NCI-H1105 (cell line): ENCODE measurements around the gene NOL9.

Experiments
- DNase-seq: peaks from one replicate; lab custom pipeline; 2025; lab: John Stamatoyannopoulos, UW

NOL9 gene

DNA sequence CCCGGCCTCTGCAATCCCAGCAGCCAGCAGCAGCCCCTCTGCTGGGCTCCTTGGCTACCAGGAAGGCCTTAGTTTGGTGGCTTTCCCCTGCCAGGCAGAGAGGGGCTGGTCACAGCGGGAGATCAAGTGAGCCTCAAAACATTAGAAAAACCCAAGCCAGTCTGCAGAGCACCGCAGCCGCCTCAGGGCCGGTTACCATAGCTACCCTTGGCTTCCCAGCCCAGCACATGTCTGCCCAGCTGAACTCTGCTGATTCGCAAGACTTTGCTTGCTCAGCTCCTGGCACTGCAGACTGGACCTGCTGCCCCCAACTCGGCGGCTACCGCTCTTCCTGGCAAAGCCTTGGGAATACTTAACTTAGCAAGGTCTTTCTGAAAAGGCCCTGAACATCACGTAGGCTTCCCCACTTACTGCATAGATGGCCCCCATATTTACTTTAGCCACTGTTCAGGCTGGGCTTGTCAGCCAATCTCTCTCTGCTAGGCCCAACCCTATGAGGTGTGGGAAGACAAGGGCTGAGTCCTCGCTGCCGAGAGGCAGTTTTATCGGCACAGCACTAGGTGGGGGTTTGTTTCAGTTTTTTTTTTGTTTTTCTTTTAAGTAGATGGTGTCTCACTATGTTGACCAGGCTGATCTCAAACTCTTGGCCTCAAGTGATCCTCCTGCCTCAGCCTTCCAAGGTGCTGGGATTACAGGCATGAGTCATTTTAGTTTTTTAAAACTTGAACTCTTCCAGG, 34.2 kb downstream of the NOL9 start:
- DNase-seq = peak; percentile 73

DNA sequence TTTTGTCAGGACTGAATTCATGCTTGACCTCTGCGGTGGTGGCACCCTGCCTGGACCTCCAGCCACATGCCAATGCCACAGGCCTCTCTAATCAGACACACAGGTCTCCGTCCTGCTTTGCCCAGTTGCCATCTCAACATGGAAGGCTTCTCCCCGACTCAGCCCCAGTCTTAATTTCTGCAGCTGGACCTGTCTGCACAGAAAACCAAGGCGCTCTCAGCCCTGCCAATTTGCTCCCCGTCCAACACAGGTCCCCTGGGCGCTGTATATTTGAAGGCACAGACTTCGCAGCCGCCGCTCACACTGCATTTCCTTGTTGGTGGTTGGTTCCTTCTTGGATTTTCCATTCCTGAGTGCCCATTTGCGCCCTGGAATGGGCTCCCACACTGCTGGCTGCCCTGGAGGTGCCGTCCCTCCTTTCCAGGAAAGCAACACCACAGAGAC, 34.8 kb downstream of the NOL9 start:
- no peak for DNase-seq

DNA sequence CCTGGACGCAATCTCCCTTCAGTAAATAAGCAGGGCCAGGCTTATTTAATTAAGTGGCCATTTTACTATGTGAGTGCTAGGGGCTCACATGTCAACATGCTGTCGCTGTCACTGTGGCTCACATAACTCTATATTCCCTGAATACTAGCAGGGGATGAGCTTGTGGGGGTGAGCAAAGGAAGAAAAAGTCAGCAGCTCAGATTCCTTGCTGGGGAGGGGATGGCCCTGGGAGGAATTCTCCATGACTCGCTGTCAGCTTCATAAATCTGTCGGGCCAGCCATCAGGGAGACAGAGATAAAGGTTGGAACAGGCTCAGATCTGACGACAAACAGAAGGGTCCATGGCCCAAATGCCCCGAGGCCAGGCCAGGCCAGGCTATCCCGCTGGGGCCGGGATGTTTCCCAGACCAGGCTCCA, 36.9 kb downstream of the NOL9 start:
- DNase-seq = no peak

DNA sequence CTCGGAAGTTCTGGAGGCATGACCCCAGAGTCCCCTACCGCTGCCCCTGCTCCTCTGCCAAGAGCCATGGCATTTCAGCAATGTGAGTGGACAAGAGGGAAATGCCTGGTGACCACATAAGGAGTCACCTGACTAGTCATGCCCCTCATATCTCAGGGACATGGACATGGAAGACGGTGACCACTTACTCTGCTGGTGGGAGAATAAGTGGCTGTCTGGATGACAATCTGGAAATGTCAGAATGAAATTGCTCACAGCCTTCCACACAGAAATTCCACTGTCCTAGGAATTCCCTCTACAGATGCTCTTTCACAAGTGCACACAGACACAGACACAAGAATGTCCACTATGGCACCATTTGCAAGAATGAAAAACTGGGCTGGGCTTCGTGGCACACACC, 38.5 kb downstream of the NOL9 start:
- DNase-seq = no peak

DNA sequence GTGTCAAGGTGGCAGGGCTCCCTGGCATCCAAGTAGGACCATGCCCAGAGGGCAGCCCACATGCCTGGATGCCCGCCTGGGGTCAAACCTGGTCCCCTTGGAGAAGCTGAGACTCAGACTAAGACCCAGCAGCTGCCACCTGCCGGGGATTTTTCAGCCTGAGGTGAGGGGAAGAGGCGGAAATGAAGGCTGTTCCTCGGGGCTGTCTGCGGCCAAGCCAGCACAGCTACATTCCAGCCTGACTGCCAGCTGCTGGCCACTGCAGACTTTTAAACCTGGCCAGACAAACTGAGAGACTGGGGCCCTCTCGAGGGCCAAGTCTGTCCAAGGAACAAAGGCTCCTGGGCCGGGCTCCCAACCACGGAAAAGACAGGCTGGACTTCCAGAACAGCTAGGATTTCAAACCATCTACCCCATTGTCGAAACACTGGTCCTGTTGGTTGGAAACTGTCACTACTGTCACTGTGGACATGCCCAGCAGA, 41.0 kb downstream of the NOL9 start:
- no peak for DNase-seq

DNA sequence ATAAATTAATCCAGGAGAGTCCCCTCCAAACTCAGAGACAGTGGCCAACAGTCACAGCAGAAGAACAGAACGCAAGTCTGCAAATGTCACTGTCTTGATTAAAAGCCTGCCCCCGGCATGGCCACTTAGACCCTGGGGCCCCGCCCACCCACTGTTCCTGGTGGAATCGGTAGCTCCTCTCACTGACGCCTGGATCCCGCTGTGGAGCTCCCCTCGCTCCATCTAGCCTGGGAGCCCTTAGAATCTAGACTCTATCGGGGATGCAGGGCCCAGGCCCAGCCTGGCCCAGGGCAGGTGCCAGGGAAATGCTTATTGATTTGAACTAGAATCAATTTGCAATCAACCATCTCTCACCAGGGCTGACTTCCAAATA, 41.4 kb downstream of the NOL9 start:
- no peak for DNase-seq

DNA sequence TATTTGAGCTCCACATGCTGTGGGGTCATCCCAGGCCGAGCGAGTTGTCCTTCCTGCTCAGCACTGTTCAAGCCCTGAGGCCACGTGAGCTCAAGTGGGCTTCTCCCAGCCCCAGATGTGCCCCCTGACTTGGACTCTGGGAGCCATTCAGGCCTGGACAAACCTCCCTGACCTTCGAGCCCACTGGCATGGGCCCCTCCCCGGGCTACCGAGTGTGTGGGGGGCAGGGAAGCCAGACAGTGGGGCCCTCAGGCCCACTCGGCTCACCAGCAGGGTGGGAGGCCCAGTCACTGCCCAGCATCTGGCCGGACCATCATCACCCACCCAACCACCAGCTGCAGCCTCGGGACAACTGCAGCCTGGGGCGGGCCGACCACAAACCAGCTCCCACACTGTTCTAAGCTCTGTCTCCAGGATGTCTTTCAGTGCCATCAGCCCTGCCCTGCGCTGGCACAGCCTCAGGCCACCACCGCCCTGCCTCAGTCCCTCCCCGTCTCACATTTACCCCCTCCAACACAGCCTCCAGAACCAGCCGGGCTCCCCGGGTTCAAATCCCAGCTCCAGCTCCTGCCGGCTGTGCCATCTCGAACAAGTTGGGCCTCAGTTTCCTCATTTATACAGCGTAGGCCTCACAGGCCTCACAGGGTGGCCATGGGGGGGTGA, 41.9 kb downstream of the NOL9 start:
- DNase-seq = no peak

DNA sequence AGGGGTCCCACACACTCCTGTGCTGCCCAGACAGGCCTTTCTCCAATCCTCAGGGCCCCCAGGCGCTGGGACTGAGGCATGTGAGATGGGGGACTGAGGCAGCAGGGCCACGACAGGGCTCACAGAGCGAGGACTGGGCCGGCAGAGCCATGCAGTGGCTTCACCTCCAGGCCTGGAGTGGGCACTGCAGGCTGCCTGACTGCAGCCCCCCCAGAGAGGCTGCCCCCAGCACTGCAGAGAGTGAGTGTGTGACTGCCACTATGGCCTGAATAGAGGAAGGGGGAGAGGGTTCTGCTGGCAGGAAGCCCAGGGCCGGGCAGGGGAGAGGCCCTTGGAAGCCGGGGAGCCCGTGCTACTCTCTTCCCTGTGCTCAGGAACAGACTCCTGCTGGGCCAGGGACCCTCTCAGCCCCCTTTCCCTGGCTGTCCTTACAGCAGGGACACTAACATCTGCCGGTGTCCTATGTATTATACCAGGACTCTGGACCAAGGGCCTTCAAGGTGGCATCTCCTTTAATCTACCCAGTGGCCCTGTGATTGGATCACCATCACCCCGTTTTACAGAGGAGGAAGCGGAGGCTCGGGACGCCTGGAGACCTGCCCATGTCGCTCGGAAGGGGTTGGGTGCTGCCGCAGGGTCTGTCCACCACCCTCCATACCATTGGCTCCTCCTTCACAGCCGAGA, 42.6 kb downstream of the NOL9 start:
- no peak for DNase-seq

DNA sequence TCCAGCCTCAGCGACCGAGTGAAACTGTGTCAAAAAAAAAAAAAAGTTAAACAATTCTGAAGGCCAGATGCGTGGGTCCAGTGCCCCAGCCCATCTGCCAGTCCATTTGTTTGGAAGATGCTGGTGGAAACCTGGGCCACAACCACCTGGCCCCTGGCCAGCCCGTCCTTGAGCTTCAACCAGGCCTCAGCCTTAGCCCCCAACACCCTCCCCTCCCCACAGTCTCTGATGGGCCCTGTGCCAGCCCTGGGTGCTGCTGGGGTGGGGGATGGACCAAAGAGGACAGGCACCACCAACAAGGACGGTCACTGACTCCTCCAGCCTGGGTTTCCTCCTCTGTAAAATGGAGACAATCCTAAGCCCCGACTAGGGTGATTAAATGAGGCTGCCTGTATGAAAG, 43.3 kb downstream of the NOL9 start:
- DNase-seq = no peak

DNA sequence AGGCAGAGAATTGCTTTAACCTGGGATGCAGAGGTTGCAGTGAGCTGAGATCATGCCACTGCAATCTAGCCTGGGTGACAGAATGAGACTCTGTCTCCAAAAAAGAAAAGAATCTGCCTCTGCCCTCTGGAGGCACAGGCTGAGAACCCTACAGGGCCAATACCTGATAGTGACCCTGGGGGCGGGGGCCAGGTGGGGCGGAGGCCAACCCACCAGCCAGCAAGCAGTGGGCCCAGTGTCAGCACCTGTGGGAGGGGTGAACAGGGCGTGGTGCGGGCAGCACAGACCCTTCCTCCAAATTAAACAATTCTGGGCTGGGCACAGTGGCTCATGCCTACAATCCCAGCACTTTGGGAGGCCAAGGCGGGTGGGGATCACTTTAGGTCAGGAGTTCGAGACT, 43.8 kb downstream of the NOL9 start:
- no peak for DNase-seq

DNA sequence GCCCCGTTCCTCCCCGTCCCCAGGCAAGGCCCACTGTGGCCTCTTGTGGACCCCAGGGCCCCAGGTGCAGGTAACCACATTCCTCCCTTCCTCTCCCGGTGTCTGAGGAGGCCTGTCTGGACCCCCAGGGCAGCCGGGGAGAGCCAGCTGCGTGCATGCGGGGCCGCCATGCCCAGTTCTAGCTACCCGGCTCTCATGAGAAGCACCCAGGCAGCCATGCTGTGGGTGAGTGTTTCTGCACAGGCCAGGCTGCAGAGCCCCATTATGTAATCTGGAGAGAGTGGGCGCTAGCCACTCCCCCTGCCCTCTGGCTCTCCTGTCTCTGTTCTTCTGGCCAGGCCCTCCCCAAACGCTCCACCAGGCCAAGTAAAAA, 44.4 kb downstream of the NOL9 start:
- no peak for DNase-seq

DNA sequence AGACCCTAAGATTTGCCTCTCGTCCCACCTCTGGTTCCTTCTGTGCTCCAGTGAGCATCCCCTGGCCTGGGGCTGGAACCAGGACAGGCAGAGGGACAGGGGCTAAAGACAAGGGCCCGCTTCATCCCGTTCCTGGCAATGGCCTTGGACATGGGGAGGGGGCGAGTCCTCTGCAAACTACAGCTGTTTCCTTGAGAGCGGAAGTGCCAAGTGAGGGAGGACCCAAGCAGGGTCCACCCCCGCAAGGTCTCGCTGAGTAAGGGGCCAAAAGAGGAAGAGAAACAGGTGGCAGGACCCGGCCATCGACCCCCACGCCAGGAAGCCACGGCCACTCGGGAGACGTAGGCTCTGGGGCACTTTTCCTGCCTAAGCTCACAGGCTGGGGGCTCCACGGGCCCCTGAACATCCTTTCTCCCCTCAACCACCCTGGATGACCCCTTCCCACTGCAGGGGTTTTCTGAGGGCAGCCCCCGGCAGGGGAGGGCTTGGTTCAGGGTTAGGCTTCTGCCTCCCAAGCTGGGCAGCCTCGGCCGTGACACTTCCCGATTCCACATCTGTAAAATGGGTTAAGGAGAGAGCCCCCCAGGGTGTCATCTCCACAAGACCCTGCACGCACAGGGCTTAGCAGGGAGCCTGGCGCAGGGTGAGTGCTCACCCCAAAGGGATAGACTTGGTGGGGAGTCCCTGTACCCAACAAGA, 44.9 kb downstream of the NOL9 start:
- DNase-seq = no peak

DNA sequence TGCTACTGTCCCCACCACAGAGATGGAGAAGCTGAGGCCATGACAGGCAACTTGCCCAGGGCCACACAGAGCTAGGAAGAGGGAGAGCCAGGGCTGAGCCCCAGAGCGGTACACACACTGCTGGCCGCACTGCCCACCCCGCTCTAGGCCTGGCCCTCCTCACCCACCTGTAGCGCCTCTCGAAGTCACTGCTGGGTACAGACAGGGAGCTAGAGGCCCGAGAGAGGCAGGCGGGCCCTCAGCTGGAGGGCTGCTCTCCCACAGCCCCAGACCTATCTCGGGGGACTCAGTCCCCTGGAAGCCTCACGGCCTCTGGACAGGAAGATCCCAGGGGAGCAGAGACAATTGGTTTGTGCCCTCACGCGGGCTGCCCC, 45.5 kb downstream of the NOL9 start:
- DNase-seq = no peak

DNA sequence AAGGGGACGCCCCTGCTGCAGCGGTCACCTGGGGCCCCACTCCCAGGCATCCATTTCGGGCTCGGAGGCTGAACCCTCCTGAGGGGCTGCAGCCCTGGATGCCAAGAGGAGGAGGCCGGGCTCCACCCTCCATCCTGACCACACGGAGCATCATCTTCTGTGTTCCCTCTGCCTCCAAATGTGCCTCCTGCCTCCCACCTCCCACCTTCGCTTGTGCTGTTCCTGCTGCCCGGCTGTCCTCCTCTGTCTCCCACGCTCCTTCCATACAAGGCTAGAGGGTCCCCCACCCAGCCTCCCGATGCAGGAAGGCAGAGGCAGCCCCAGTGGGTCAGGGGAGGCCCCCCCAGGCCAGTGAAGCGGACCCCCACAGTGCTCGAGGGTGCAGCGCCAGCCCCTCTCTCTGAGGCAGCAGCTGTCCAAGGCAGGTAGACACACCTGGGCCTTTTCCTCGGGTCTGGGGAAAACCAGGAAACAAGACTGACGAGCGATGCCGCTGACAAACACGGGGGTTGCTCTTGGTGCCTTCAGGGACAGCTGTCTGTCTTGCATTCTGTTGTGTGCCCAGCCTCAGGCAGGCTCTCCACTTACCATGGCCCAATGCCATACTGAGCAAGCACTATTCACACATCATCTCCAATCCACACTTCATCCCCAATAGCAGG, 46.0 kb downstream of the NOL9 start:
- no peak for DNase-seq

DNA sequence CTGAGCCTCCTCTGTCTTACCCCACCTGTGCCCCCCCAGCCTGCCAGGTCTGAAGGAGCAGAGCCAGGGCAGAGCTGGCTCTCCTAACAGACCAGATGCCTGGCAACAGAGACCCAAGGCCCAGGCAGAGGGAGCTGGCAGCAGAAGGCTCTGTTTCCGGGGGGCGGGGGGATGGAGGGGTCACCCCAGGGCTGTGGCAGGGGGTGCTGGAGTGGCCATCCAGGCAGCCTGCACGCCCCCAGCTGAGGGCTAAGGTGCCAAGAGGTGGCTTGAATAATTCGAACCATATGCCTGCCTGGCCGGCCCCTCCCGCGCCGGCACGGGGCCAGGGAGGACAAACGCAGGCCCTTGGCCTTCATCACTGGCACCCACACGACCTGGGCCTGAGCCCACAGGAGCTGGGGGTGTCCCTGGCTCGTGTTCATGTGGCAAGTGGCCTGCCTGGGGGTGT, 46.8 kb downstream of the NOL9 start:
- DNase-seq = no peak

DNA sequence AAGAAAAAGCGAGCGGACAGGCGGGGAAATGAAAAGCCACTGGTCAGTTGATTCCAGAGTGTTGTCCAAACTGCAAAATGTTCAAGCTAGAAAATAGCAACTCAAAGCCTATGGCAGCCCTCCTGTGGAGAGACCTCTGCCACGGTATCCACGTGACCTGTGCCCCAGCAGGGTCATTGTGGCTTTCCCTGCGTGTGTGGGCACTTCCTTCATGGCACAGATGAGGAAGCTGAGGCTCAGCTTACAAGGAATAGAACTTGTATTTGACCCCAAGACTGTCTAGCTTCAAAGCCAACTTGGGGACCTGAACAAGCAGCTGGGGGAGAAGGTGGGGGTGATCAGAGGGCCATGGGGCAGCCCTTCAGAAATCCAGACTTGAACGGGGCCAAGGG, 47.3 kb downstream of the NOL9 start:
- DNase-seq = no peak

DNA sequence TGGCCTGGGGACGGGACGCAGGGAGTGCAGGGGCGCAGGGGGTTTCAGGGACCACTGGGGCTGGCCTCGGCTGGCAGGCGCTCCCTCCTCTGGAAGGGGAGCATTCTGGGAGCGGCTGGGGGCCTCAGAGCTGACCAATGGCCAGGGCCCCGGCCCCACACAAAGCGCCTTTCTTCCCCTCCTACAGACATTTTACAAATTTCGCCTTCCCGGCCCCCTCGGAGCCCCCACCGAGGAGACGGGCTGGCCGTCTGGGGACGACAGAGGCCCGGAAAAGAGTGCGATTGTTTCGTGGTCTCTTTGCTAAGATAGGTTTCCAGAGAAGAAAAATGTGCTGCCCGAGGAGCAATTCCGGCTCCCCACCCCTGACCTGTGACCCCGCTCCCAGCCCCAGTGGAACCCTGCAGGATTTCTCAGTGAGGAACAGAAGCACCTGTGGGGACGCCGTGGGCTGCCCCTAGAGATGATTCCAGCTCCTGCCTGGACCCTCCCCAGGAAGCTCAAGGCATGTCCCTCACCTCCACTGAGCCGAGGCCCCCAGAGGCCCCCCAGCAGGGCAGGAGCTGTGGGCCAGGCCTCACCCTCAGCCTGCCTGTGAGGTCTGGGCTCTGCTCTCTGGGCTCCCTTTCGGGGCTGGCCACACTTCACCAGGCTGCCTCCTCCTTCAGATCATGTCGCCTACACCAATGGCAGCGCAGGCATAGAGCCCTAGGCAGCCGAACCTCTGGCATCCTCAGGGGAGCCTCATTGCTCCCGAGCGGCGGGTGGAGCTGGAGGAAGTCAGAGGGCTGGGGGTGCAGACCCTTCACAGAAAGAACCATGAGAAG, 47.9 kb downstream of the NOL9 start:
- no peak for DNase-seq

DNA sequence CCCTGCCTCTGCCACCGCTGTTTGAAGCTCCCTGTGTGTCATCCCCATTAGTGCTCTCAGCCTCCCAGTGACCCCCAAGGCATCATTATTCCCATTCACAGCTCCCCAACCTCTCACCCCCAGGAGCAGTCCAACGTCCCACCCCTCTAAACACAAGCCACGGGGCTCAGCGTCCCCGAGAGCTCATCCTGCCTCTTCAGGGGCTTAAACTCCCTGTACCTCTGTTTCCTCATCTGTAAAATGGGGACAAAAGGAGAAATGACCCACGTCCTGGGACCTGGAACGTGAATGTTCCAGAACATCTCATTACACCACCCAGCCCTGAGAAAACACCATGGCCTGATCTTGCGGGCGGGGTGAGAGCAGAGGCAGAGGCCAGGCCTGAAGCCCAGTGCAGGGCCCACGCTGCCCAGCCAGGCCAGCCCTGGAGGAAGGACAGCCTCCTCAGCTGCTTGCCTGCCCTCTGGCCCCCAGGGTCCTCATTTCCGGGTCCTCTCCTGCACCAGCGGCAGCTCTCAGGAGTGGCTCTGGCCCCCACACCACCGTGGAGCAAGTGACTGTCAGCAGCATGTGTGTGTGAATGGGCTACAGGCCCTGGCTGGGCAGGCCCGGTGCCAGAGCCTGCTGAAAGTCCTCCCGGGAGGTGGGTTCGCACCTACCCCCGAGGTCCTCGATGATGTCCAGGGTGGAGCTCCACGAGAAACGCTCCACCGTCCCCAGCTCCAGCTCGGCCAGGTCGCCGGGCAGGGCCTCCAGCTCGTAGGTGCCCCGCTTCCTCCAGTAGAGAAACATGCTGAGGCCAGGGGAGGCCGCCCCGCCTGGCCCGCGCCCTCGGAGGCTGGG, 48.7 kb downstream of the NOL9 start:
- DNase-seq = no peak

DNA sequence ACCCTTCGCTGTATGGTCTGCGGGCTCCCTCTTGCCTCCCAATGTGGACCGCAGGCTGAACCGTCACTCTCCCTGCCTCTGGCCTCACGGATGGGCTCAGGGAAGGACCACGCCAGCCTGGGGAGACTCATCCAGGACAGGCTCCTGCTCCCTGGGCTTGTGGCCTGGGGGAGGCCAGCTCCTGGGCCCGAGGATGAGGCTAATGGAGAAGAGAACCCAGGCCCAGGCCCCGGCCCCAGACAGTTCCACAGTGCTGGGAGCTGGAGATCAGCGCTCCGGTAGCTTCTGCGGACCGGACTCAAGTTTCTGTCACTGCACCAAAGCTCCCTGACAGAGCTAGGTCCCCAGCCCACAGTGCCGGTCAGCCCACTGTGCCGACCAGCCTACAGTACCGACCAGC, 49.4 kb downstream of the NOL9 start:
- DNase-seq = no peak

DNA sequence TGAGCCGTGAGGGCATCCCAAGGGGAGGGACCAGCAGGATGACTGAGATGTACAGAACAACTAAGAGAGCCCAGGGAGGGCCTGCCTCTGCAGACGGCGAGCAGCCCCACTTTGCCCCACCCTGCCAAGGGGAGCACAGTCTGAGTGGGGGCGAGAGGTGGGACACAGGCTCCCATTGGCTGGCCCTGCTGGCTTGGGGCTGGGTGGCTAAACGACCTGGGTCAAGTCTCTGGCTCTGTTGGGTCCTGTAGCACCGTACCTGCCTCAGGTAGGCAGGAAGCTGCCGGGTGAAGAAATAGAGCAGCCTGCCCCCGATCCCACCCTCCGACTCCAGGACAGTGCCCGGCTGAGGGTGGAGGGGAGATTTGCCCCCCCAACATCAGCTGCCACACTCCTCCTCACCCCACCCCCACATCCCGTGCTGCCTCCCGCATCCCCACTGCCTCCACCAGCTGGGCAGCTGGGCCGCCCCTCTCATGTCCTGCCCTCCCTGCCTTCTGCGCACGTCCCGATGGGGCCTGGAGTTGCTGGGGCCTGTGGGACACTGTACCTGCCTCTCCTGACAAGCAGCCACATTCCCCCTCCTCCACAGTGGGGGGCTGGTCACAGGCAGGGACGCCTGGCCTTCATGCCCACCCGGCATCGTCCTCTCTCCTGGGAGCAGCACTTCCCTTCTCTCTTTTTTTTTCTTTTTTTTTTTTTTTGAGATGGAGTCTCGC, 50.3 kb downstream of the NOL9 start:
- no peak for DNase-seq
